GM19099 (cell line): Measurements from ENCODE around the gene KCNJ16.

Experiments
- POLR2A ChIP-seq: IDR thresholded peaks from 3 replicates; pipeline ENCODE4 v1.6.1; 2011; ENCODE audit warnings: low read depth; ENCODE audit not compliant: insufficient read length; ENCODE audit errors: extremely low read depth

KCNJ16 gene

GRCh38 chr17:70184207-70184606, 109.2 kb downstream of the KCNJ16 start:
- TF ChIP-seq POLR2A: no peak

GRCh38 chr17:70184770-70185169, 109.7 kb downstream of the KCNJ16 start:
- no peak for TF ChIP-seq POLR2A
